PC-3 (cell line): ENCODE measurements around the gene DDX39A.

Experiments used
- CTCF ChIP-seq: fragments of 300-600 bp; sonication (generic); conservative IDR thresholded peaks from 2 replicates; pipeline ENCODE4 v1.5.1; 2017; ENCODE audit warnings: antibody characterized with exemption, low read depth, mild to moderate bottlenecking, low read length
- EZH2 ChIP-seq: fragments of 300-600 bp; sonication (generic); IDR thresholded peaks from one replicate; pipeline ENCODE4 v1.6.1; 2017; ENCODE audit warnings: antibody characterized with exemption, mild to moderate bottlenecking, low read length; ENCODE audit not compliant: unreplicated experiment
- EZH2phosphoT487 ChIP-seq: fragments of 300-600 bp; sonication (generic); IDR thresholded peaks from 2 replicates; pipeline ENCODE4 v1.6.1; 2018; ENCODE audit warnings: mild to moderate bottlenecking, antibody characterized with exemption, low read length, borderline replicate concordance

- TF ChIP-seq CTCF: no peak
- TF ChIP-seq EZH2: no peak
- TF ChIP-seq EZH2phosphoT487: no peak
Measured at GRCh38 chr19:14385492-14385891, 33.6 kb downstream of the DDX39A start.
